ENCODE results near the gene TRHDE.

GRCh38 chr12:72246370-72246769 lies 25.8 kb upstream of the TRHDE start:
- TF ChIP-seq CTCF (conservative IDR thresholded peaks at IDR 0.05) (no peak), EZH2 (IDR thresholded peaks at IDR 0.05; ENCODE audit: low read depth) (no peak)

All from PC-9 (cell line).